Activated CD8-positive, alpha-beta memory T cell treated with anti-CD3 and anti-CD28 coated beads for 24 hours (primary cell): Measurements from ENCODE around the gene VSIG10.
"Not testable (repeated sequence)": the region's sequence is repeated elsewhere in the genome, so short reads cannot be mapped to it uniquely, and the experiment has no call there.

Experiments used
- DNase-seq: peaks from one replicate; pipeline ENCODE4 v3.0.0-alpha.2; 2020

Gene VSIG10

GRCh38 chr12:118107011-118107410 lies 3.2 kb upstream of the VSIG10 start:
- no peak for DNase-seq

- no peak for DNase-seq
These were observed 610 bp downstream of the VSIG10 start for GRCh38 chr12:118103201-118103600.

- no peak for DNase-seq
These were observed 1.2 kb downstream of the VSIG10 start for GRCh38 chr12:118102609-118103008.

DNA sequence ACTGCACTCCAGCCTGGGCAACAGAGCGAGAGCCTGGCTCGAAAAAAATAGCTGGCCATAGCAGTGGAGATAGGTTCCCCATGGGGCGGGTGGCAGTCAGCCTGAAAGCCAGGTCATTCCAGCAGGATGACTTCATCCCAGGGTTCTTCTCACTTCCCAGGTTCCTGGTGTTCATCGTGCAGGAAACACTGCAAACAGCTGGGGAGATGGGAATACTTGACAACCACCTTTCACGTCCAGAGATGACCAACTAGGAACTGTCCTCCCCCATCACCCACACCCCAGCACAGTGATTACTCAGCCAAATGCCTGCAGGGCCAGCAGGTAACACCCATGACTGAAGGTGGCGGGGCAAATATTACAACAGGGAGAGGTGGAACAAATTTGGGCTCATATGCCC lies 1.7 kb downstream of the VSIG10 start:
- DNase-seq, result no peak

GRCh38 chr12:118101051-118101450 lies 2.8 kb downstream of the VSIG10 start:
- DNase-seq, result no peak

DNA sequence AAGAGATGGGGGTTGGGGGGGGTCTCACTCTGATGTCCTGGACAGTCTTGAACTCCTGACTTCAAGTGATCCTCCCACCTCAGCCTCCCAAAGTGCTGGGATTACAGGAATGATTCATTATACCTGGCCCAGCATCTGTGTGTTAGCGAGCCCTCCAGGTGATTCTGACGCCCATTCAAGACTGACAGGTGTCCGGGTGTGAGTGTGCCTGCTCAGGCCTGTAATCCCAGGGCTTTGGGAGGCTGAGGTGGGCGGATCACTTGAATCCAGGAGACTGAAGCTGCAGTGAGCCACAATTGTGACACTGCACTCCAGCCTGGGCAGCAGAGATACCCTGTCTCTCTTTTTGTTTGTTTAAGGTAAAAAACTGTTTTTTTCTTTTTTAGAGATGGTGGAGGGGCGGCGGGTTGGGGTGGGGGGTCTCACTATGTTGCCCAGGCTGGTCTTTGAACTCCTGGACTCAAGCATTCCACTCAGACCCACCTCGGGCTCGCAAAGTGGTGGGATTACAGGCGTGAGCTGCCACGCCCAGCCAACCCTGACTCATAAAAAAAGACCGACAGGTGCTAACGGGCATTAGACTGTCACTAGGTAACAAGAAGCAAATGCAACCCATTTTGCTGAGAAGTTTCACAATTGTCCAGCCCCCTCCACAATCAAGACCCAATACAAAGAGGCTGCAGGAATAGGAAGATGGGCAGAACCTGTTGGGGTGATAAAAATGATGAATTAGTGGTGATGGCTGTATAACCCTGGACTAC lies 4.7 kb downstream of the VSIG10 start:
- no peak for DNase-seq

GRCh38 chr12:118098401-118098800 lies 5.4 kb downstream of the VSIG10 start:
- no peak for DNase-seq

DNA sequence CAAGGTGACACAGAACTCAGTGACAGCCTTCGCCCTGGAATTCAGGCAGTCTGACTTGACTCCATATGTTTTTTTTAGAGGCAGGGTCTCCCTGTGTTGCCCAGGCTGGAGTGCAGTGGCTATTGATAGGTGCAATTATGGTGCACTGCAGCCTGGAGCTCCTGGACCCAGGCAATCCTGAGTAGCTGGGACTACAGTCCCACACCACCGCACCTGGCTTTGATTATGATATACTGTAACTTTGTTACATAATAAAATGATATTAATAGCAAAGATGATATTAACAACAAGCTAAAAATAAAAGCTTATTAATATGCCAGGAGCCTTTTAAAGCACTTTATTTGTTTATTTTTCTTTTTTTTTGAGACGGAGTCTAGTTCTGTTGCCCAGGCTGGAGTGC lies 9.8 kb downstream of the VSIG10 start:
- no peak for DNase-seq

GRCh38 chr12:118089782-118090181 lies 14.0 kb downstream of the VSIG10 start:
- no peak for DNase-seq

GRCh38 chr12:118082161-118082560 lies 21.6 kb downstream of the VSIG10 start:
- no peak for DNase-seq

DNA sequence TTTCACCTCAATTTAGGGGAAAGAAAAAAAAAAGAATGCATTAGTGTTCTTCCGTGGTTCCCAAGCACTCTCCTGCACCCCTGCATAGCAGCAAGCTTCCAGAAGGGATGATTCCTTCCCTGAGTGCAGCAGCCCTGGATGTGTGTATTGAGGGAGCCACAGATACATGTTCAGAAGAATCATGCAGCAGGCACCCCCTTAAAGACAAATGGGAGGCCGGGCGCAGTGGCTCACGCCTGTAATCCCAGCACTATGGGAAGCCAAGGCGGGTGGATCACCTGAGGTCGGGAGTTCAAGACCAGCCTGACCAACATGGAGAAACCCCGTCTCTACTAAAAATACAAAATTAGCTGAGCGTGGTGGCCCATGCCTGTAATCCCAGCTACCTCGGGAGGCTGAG lies 22.3 kb downstream of the VSIG10 start:
- DNase-seq, result not testable (repeated sequence)

DNA sequence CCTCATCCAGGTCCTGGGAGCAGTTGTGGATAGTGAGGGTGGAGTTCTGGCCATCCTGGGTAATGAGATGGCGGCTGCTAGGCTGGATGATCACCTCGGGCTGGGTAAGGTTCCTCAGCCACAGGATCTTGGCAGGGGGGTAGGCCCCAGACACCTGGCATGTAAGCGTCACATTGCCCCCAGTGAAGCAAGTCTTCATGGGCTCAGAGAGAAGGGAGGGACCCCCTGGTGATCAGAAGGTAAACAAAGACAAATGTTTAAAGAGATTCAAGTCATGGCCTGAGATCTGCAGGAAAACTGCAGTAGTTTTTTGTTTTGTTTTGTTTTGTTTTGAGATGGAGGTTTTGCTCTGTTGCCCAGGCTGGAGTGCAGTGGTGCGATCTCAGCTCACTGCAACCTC lies 30.0 kb downstream of the VSIG10 start:
- DNase-seq, result no peak

DNA sequence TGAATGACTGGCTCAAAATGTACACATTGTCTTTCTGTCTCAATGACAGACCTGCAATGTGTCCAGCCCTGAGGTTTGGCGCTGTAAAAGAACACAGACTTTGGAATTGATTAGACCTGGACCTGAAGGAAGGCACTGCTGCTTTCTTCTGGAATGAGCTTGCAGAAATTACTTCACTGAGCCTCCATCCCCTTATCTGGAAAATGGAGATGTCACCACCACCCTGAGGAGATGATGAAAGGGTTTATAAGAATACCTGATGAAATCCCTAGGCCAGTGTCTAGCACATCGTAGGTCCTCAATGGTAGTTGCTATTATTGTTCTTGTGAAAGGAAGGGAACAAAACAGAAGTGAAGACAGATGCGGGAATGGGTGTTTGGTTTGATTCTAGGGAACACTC lies 33.2 kb downstream of the VSIG10 start:
- DNase-seq, result no peak

GRCh38 chr12:118068445-118068844 lies 35.4 kb downstream of the VSIG10 start:
- no peak for DNase-seq

DNA sequence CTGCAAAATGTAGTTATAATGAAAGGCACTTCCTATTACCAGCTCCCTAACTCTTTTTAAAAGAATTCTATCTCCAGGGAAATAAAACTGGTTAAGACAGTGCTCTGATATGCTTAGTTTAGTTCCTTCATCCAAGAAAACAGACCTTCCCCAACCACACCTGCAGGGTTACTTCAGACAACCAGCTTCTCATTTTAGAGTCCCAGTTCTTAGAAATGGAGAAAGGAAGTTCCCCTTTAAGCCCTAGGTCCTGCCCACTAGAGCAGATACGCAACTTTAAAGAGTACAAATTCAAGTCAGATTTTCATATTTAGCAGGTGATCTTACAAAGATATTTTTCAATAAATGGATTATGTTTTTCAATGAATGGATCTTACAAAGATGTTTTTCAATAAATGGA lies 38.4 kb downstream of the VSIG10 start:
- no peak for DNase-seq

DNA sequence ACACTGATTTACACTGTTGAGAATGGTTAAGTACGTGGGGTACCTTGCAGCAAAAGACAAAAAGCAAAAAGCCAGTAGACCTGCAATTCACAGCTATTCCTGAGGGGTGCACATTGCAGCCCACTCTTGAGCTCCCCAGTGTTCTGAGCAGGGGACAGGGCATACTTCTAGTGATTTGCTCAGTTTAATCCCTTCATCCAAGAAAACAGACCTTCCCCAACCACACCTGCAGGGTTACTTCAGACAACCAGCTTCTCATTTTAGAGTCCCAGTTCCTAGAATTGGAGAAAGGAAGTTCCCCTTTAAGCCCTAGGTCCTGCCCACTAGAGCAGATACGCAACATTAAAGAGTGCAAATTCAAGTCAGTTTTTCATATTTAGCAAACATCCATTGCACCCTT lies 39.2 kb downstream of the VSIG10 start:
- no peak for DNase-seq

GRCh38 chr12:118063576-118064391 lies 40.0 kb downstream of the VSIG10 start:
- no peak for DNase-seq

- DNase-seq, result peak; percentile 69
These were observed 41.7 kb downstream of the VSIG10 start for GRCh38 chr12:118061873-118062843.

- peak; percentile 78 for DNase-seq
These were observed 42.6 kb downstream of the VSIG10 start, which contains the start of gene WSB2 for GRCh38 chr12:118061011-118061872. Gene WSB2, minus strand, starts transcription at chr12:118061179. Its CDS starts 131 bp downstream, at chr12:118061048.

- peak; percentile 75 for DNase-seq
These were observed 43.4 kb downstream of the VSIG10 start for GRCh38 chr12:118060301-118061010.
